WERI-Rb-1 (cell line): ENCODE results near the gene NMT2.

Experiments
- DNase-seq: peaks from one replicate; pipeline ENCODE4 v3.0.0-alpha.2; 2020
- H3K27ac ChIP-seq: fragments of 250-450 bp; sonication (Bioruptor Pico); 2 replicates; pipeline ENCODE4 v1.5.1; 2020; ENCODE audit warnings: mild to moderate bottlenecking, moderate library complexity
- H3K27me3 ChIP-seq: fragments of 250-450 bp; sonication (Bioruptor Pico); 2 replicates; pipeline ENCODE4 v1.5.1; 2021; ENCODE audit warnings: mild to moderate bottlenecking, low read depth, moderate library complexity; ENCODE audit not compliant: insufficient read depth, severe bottlenecking
- H3K36me3 ChIP-seq: fragments of 250-450 bp; sonication (Bioruptor Pico); 2 replicates; pipeline ENCODE4 v1.5.1; 2020; ENCODE audit warnings: mild to moderate bottlenecking, moderate library complexity
- H3K4me3 ChIP-seq: 2 replicates; pipeline ENCODE4 v1.5.1; 2011; ENCODE audit warnings: low read depth, mild to moderate bottlenecking, control low read depth, low read length
- H3K9me3 ChIP-seq: fragments of 250-450 bp; sonication (Bioruptor Pico); 2 replicates; pipeline ENCODE4 v1.5.1; 2021; ENCODE audit warnings: mild to moderate bottlenecking, moderate library complexity; ENCODE audit not compliant: severe bottlenecking
- CTCF ChIP-seq: IDR thresholded peaks from 2 replicates; pipeline ENCODE4 v1.5.1; 2011; ENCODE audit warnings: low read depth, mild to moderate bottlenecking, control low read depth, inconsistent platforms, low read length

The NMT2 gene

DNA sequence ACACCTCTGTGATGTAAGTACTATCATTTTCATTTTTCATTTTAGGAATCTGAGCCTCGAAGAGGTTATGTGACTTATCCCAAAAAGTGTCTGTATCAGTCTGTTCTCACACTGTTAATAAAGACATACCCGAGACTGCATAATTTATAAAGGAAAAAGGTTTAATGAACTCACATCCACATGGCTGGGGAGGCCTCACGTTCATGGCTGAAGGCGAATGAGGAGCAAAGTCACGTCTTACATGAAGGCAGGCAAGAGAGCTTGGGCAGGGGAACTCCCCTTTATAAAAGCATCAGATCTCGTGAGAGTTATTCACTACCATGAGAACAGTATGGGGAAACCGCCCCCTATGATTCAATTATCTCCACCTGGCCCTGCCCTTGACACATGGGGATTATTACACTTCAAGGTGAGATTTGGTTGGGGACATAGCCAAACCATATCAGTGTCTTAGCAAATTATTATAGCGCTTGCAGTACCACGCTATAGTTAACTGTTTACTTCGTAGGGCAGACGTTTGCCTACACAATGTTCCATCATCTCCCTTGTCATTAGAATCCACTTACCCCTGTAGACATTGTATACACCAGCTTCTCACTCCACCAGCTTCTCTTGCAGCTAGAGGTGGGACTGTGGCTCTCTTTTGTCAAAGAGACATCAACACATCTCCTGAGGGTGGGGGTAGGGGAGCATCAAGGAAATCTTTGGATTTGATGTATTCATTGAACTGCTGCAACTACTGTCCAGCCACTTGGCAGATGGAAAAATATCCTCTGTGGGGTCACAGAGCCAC lies 15.4 kb upstream of the NMT2 start:
- H3K36me3 ChIP-seq: no peaks in the 10 kb centered on the region
- no peaks in the 10 kb centered on the region for H3K27me3 ChIP-seq
- no peak for DNase-seq
- no peak overlapping the region for H3K4me3 ChIP-seq
- no peaks in the 10 kb centered on the region for H3K9me3 ChIP-seq
- no peak for TF ChIP-seq CTCF
- no peak overlapping the region for H3K27ac ChIP-seq

DNA sequence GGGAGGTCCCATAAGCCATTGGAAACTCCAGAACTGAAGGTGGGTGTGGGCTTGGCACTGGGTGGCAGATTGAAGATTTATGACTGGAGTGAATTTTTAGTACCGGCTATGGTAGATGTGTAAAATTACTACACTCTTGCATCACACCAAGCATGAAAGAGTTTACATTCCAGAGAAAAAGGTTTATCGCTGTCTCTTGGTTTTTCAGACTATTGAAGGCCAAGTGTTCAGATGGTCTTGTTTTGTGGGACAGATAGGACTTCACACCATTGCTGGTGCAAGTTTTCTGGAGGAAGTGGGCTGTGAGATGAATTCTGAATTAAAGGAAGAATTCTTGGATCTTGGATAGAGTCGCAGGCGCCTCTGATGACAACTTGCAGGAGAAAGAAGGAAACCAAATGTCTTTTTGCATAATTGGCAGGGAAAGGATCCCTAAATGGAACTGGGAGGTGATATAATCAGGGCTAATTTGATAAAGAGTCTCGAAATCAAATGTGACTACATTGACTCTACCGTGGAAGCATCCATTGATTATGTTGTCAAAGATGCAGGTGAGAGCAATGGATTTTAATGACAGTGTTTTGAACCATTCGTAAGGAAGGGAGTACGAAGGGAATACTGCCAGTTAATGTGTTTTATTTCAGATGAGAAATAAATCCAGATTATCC lies 14.2 kb upstream of the NMT2 start:
- H3K9me3 ChIP-seq: no peaks in the 10 kb centered on the region
- H3K36me3 ChIP-seq: no peaks in the 10 kb centered on the region
- no peak for TF ChIP-seq CTCF
- H3K27ac ChIP-seq: no peak overlapping the region
- no peaks in the 10 kb centered on the region for H3K27me3 ChIP-seq
- no peak overlapping the region for H3K4me3 ChIP-seq
- DNase-seq: no peak

DNA sequence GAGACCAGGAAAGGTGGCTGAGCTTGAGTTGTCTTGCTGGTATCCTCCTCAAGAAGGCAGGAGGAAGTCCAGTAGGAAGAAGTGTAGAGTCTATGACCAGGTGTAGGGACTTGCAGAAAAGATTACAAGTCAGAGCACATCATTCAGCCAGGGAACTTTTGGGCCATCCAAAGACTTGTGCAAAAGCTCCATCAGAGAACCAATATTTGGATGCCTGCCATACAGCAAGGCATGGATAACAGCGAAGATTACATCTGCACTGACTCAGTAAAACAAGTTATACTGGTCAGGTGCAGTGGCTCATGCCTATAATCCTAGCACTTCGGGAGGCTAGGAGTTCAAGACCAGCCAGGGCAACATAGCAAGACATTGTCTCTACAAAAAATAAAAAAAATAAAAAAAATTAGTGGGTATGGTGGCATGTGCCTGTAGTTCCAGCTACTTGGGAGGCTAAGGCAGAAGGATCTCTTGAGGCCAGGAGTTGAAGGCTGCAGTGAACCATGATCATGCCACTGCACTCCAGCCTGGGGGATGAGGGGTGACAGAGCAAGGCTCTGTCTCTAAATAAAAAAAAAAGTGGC lies 13.2 kb upstream of the NMT2 start:
- Histone ChIP-seq H3K36me3 (no peaks in the 10 kb centered on the region), H3K27ac (no peak overlapping the region), H3K9me3 (no peaks in the 10 kb centered on the region), H3K4me3 (no peak overlapping the region), H3K27me3 (no peaks in the 10 kb centered on the region)
- TF ChIP-seq CTCF: no peak
- DNase-seq: no peak

- DNase-seq: no peak
Observed at GRCh38 chr10:15180736-15181135, 12.2 kb upstream of the NMT2 start.

DNA sequence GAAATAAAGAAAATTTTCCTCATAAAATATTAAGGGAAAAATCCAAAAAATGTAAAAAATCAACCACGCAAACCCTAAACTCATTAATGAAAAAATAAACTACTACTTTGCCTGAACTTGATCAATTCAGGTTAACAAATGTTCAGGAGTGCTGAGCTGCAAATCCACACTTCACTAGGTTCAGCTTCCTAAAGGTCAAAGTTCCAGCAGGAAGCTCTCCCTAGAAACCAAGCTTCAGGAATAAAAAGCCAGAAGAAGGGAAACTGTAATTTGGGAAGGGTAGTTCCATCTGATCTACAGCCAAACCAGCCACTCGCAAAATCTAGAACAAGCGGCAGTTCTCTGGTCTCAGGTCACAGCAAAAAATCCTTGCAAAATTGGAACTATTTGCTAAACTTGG lies 7.8 kb upstream of the NMT2 start:
- Histone ChIP-seq H3K9me3 (no peaks in the 10 kb centered on the region), H3K27ac (no peak overlapping the region), H3K27me3 (no peaks in the 10 kb centered on the region), H3K36me3 (no peaks in the 10 kb centered on the region), H3K4me3 (no peak overlapping the region)
- TF ChIP-seq CTCF: no peak
- no peak for DNase-seq

More at GRCh38 chr10:15180736-15181135, 12.2 kb upstream of the NMT2 start:
- Histone ChIP-seq H3K27me3 (no peaks in the 10 kb centered on the region), H3K27ac (no peak overlapping the region), H3K36me3 (no peaks in the 10 kb centered on the region), H3K4me3 (no peak overlapping the region), H3K9me3 (no peaks in the 10 kb centered on the region)
- no peak for TF ChIP-seq CTCF
